ENCODE measurements around the gene NCK1.
"Not testable (repeated sequence)": the region's sequence is repeated elsewhere in the genome, so short reads cannot be mapped to it uniquely, and the experiment has no call there.

The NCK1 gene

GRCh38 chr3:136969539-136969938 is 107.5 kb downstream of the NCK1 start:
- H3K9me3 ChIP-seq (ENCODE audit: low read length); H3K4me3 ChIP-seq (ENCODE audit: low read length); H2AFZ ChIP-seq (ENCODE audit: low read depth, low read length); H3K4me1 ChIP-seq (ENCODE audit: insufficient read depth, low read length); H3K36me3 ChIP-seq (ENCODE audit: insufficient read depth, low read length); H3K27me3 ChIP-seq (ENCODE audit: insufficient read depth, low read length): not testable (repeated sequence)

GRCh38 chr3:136973352-136973751 is 111.3 kb downstream of the NCK1 start:
- no peak overlapping the region for H3K4me3 ChIP-seq (ENCODE audit: low read length)
- no peak overlapping the region for H2AFZ ChIP-seq (ENCODE audit: low read depth, low read length)
- no peaks in the 10 kb centered on the region for H3K36me3 ChIP-seq (ENCODE audit: insufficient read depth, low read length)
- no peaks in the 10 kb centered on the region for H3K4me1 ChIP-seq (ENCODE audit: insufficient read depth, low read length)
- H3K9me3 ChIP-seq (ENCODE audit: low read length) = peaks cover 3% of the 10 kb centered on the region
- no peaks in the 10 kb centered on the region for H3K27me3 ChIP-seq (ENCODE audit: insufficient read depth, low read length)

GRCh38 chr3:136974670-136975069 is 112.7 kb downstream of the NCK1 start:
- Histone ChIP-seq H3K36me3 (ENCODE audit: insufficient read depth, low read length) (no peaks in the 10 kb centered on the region), H3K9me3 (ENCODE audit: low read length) (peaks cover 3% of the 10 kb centered on the region), H3K4me1 (ENCODE audit: insufficient read depth, low read length) (no peaks in the 10 kb centered on the region), H3K27me3 (ENCODE audit: insufficient read depth, low read length) (no peaks in the 10 kb centered on the region), H2AFZ (ENCODE audit: low read depth, low read length) (no peak overlapping the region), H3K4me3 (ENCODE audit: low read length) (no peak overlapping the region)

GRCh38 chr3:136979204-136979603 is 117.2 kb downstream of the NCK1 start:
- H3K9me3 ChIP-seq (ENCODE audit: low read length) = peaks cover 3% of the 10 kb centered on the region
- no peak overlapping the region for H3K4me3 ChIP-seq (ENCODE audit: low read length)
- H3K4me1 ChIP-seq (ENCODE audit: insufficient read depth, low read length) = no peaks in the 10 kb centered on the region
- H2AFZ ChIP-seq (ENCODE audit: low read depth, low read length) = no peak overlapping the region
- no peaks in the 10 kb centered on the region for H3K27me3 ChIP-seq (ENCODE audit: insufficient read depth, low read length)
- H3K36me3 ChIP-seq (ENCODE audit: insufficient read depth, low read length) = no peaks in the 10 kb centered on the region

- H3K4me1 ChIP-seq (ENCODE audit: insufficient read depth, low read length) = no peaks in the 10 kb centered on the region
- peaks cover 3% of the 10 kb centered on the region for H3K9me3 ChIP-seq (ENCODE audit: low read length)
- H3K4me3 ChIP-seq (ENCODE audit: low read length) = no peak overlapping the region
- no peak overlapping the region for H2AFZ ChIP-seq (ENCODE audit: low read depth, low read length)
- H3K36me3 ChIP-seq (ENCODE audit: insufficient read depth, low read length) = no peaks in the 10 kb centered on the region
- H3K27me3 ChIP-seq (ENCODE audit: insufficient read depth, low read length) = no peaks in the 10 kb centered on the region
Measured at GRCh38 chr3:136979684-136980083, 117.7 kb downstream of the NCK1 start.

- H3K27me3 ChIP-seq (ENCODE audit: insufficient read depth, low read length) = no peaks in the 10 kb centered on the region
- H3K9me3 ChIP-seq (ENCODE audit: low read length) = peaks cover 2% of the 10 kb centered on the region
- H3K4me1 ChIP-seq (ENCODE audit: insufficient read depth, low read length) = no peaks in the 10 kb centered on the region
Measured at GRCh38 chr3:136982033-136982432, 120.0 kb downstream of the NCK1 start.

GRCh38 chr3:136982520-136983138 is 120.6 kb downstream of the NCK1 start:
- peaks cover 2% of the 10 kb centered on the region for H3K9me3 ChIP-seq (ENCODE audit: low read length)
- no peaks in the 10 kb centered on the region for H3K27me3 ChIP-seq (ENCODE audit: insufficient read depth, low read length)
- no peaks in the 10 kb centered on the region for H3K4me1 ChIP-seq (ENCODE audit: insufficient read depth, low read length)
- H3K36me3 ChIP-seq (ENCODE audit: insufficient read depth, low read length) = no peaks in the 10 kb centered on the region
- H3K4me3 ChIP-seq (ENCODE audit: low read length) = no peak overlapping the region
- H2AFZ ChIP-seq (ENCODE audit: low read depth, low read length) = no peak overlapping the region

More at GRCh38 chr3:136982033-136982432, 120.0 kb downstream of the NCK1 start:
- no peaks in the 10 kb centered on the region for H3K36me3 ChIP-seq (ENCODE audit: insufficient read depth, low read length)
- no peak overlapping the region for H3K4me3 ChIP-seq (ENCODE audit: low read length)
- no peak overlapping the region for H2AFZ ChIP-seq (ENCODE audit: low read depth, low read length)

- Histone ChIP-seq H2AFZ (ENCODE audit: low read depth, low read length) (no peak overlapping the region), H3K4me1 (ENCODE audit: insufficient read depth, low read length) (no peaks in the 10 kb centered on the region), H3K9me3 (ENCODE audit: low read length) (peaks cover 2% of the 10 kb centered on the region), H3K4me3 (ENCODE audit: low read length) (no peak overlapping the region), H3K36me3 (ENCODE audit: insufficient read depth, low read length) (no peaks in the 10 kb centered on the region), H3K27me3 (ENCODE audit: insufficient read depth, low read length) (no peaks in the 10 kb centered on the region)
Measured at GRCh38 chr3:136984837-136985236, 122.8 kb downstream of the NCK1 start.

- H3K4me1 ChIP-seq (ENCODE audit: insufficient read depth, low read length); H3K27me3 ChIP-seq (ENCODE audit: insufficient read depth, low read length); H3K36me3 ChIP-seq (ENCODE audit: insufficient read depth, low read length); H3K9me3 ChIP-seq (ENCODE audit: low read length); H3K4me3 ChIP-seq (ENCODE audit: low read length); H2AFZ ChIP-seq (ENCODE audit: low read depth, low read length): not testable (repeated sequence)
Measured at GRCh38 chr3:136987398-136987980, 125.5 kb downstream of the NCK1 start.

GRCh38 chr3:136988651-136989050 is 126.6 kb downstream of the NCK1 start:
- H3K4me1 ChIP-seq (ENCODE audit: insufficient read depth, low read length) = no peaks in the 10 kb centered on the region
- no peaks in the 10 kb centered on the region for H3K36me3 ChIP-seq (ENCODE audit: insufficient read depth, low read length)
- peaks cover 2% of the 10 kb centered on the region for H3K9me3 ChIP-seq (ENCODE audit: low read length)
- no peak overlapping the region for H2AFZ ChIP-seq (ENCODE audit: low read depth, low read length)
- H3K27me3 ChIP-seq (ENCODE audit: insufficient read depth, low read length) = no peaks in the 10 kb centered on the region
- no peak overlapping the region for H3K4me3 ChIP-seq (ENCODE audit: low read length)

- Histone ChIP-seq H3K4me1 (ENCODE audit: insufficient read depth, low read length) (no peaks in the 10 kb centered on the region), H3K36me3 (ENCODE audit: insufficient read depth, low read length) (no peaks in the 10 kb centered on the region), H3K27me3 (ENCODE audit: insufficient read depth, low read length) (no peaks in the 10 kb centered on the region), H3K4me3 (ENCODE audit: low read length) (no peak overlapping the region), H2AFZ (ENCODE audit: low read depth, low read length) (no peak overlapping the region), H3K9me3 (ENCODE audit: low read length) (peaks cover 2% of the 10 kb centered on the region)
Measured at GRCh38 chr3:136989781-136990524, 127.9 kb downstream of the NCK1 start.

- no peaks in the 10 kb centered on the region for H3K36me3 ChIP-seq (ENCODE audit: insufficient read depth, low read length)
Measured at GRCh38 chr3:136990826-136991225, 128.8 kb downstream of the NCK1 start.

GRCh38 chr3:136992115-136992514 is 130.1 kb downstream of the NCK1 start:
- H3K27me3 ChIP-seq (ENCODE audit: insufficient read depth, low read length) = no peaks in the 10 kb centered on the region
- no peaks in the 10 kb centered on the region for H3K36me3 ChIP-seq (ENCODE audit: insufficient read depth, low read length)
- H3K4me1 ChIP-seq (ENCODE audit: insufficient read depth, low read length) = no peaks in the 10 kb centered on the region
- no peak overlapping the region for H2AFZ ChIP-seq (ENCODE audit: low read depth, low read length)
- H3K9me3 ChIP-seq (ENCODE audit: low read length) = no peaks in the 10 kb centered on the region
- H3K4me3 ChIP-seq (ENCODE audit: low read length) = no peak overlapping the region

More at GRCh38 chr3:136990826-136991225, 128.8 kb downstream of the NCK1 start:
- Histone ChIP-seq H3K9me3 (ENCODE audit: low read length) (peaks cover 2% of the 10 kb centered on the region), H3K27me3 (ENCODE audit: insufficient read depth, low read length) (no peaks in the 10 kb centered on the region), H2AFZ (ENCODE audit: low read depth, low read length) (no peak overlapping the region), H3K4me1 (ENCODE audit: insufficient read depth, low read length) (no peaks in the 10 kb centered on the region), H3K4me3 (ENCODE audit: low read length) (no peak overlapping the region)
